Measurements from ENCODE around the gene SH3GL2.

The SH3GL2 gene

DNA sequence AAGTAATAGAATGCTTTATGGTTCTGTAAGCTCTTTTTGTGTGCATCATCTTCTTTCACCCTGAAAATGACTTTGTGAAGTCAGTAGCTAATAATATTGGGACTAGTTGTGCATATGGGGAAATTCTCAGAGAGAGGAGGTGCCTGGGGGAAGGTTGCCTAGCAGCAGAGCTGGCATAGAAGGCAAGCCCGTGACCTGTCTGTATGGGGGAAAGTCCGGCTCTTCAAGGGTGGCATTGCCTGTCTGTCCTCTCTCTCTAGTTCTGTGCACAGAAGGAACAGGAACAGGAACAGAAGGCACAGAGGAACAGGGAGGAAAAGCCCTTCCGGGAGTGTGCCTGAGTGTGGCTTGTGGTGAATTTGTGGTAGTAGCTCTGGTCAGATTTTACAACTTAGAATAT lies 33.1 kb downstream of the SH3GL2 start:
- no peak overlapping the region for H3K4me3 ChIP-seq (ENCODE audit: low read length)
- no peak overlapping the region for H3K27ac ChIP-seq (ENCODE audit: low read length)
- no peaks in the 10 kb centered on the region for H3K9me3 ChIP-seq (ENCODE audit: control insufficient read depth, low read depth, low read length)
- H3K27me3 ChIP-seq (ENCODE audit: control insufficient read depth, insufficient read depth, low read length): no peaks in the 10 kb centered on the region
- no peak overlapping the region for H3K9ac ChIP-seq (ENCODE audit: low read length)
- peaks cover 9% of the 10 kb centered on the region for H3K4me1 ChIP-seq (ENCODE audit: control insufficient read depth, low read depth, low read length)
- H3K36me3 ChIP-seq (ENCODE audit: control insufficient read depth, low read depth, low read length): no peaks in the 10 kb centered on the region

DNA sequence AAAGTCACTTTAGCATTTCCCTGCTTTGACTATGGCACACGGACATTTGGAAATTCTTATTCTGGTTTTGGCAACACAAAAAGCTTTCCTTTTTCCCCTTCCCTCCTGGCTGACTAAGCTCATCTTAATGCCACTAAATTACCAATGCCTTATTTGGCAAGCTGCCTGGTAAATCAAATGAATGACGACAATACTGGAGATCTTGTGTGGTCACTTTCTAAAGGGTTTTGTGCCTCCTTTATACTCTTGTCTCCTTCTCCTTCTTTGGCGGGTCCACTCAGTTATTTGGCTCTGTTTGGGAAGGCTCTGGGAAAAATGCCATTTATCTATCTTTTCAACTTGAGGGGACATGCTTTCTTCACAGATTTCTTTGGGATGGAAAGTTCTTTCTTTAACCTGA lies 34.9 kb downstream of the SH3GL2 start:
- H3K4me1 ChIP-seq (ENCODE audit: control insufficient read depth, low read depth, low read length): peaks cover 9% of the 10 kb centered on the region
- H3K9ac ChIP-seq (ENCODE audit: low read length): no peak overlapping the region
- H3K36me3 ChIP-seq (ENCODE audit: control insufficient read depth, low read depth, low read length): no peaks in the 10 kb centered on the region
- no peaks in the 10 kb centered on the region for H3K9me3 ChIP-seq (ENCODE audit: control insufficient read depth, low read depth, low read length)
- no peaks in the 10 kb centered on the region for H3K27me3 ChIP-seq (ENCODE audit: control insufficient read depth, insufficient read depth, low read length)
- no peak overlapping the region for H3K27ac ChIP-seq (ENCODE audit: low read length)
- no peak overlapping the region for H3K4me3 ChIP-seq (ENCODE audit: low read length)

- H3K27me3 ChIP-seq (ENCODE audit: control insufficient read depth, insufficient read depth, low read length): no peaks in the 10 kb centered on the region
- peaks cover 9% of the 10 kb centered on the region for H3K4me1 ChIP-seq (ENCODE audit: control insufficient read depth, low read depth, low read length)
- H3K9me3 ChIP-seq (ENCODE audit: control insufficient read depth, low read depth, low read length): no peaks in the 10 kb centered on the region
- no peak overlapping the region for H3K9ac ChIP-seq (ENCODE audit: low read length)
- H3K27ac ChIP-seq (ENCODE audit: low read length): no peak overlapping the region
- H3K4me3 ChIP-seq (ENCODE audit: low read length): no peak overlapping the region
- no peaks in the 10 kb centered on the region for H3K36me3 ChIP-seq (ENCODE audit: control insufficient read depth, low read depth, low read length)
These were observed 35.4 kb downstream of the SH3GL2 start for GRCh38 chr9:17614250-17614649.

DNA sequence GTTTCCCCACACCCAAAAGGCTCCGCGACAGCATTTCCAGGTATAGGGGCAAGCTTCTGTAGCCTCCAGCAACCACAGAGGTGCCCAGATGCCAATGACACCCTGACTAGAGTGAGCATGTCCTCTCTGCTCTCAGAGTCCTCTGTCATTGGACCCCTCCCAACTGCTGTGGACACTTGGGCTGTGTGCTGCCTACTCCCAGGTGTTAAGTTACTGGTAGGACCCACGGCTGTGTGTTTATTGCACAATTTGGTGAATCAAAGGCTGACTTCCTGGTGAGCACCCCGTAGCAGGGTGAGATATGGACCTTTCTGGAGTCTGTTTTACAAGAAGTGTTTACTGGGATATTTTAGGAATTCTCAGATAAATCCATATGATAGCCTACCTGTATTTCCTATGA lies 36.0 kb downstream of the SH3GL2 start:
- peaks cover 9% of the 10 kb centered on the region for H3K4me1 ChIP-seq (ENCODE audit: control insufficient read depth, low read depth, low read length)

GRCh38 chr9:17622141-17622540 lies 43.3 kb downstream of the SH3GL2 start:
- H3K36me3 ChIP-seq (ENCODE audit: control insufficient read depth, low read depth, low read length): no peaks in the 10 kb centered on the region
- H3K9ac ChIP-seq (ENCODE audit: low read length): no peak overlapping the region
- H3K27ac ChIP-seq (ENCODE audit: low read length): no peak overlapping the region
- H3K27me3 ChIP-seq (ENCODE audit: control insufficient read depth, insufficient read depth, low read length): no peaks in the 10 kb centered on the region
- no peaks in the 10 kb centered on the region for H3K9me3 ChIP-seq (ENCODE audit: control insufficient read depth, low read depth, low read length)
- no peaks in the 10 kb centered on the region for H3K4me1 ChIP-seq (ENCODE audit: control insufficient read depth, low read depth, low read length)
- no peak overlapping the region for H3K4me3 ChIP-seq (ENCODE audit: low read length)

More for the DNA sequence above, 36.0 kb downstream of the SH3GL2 start:
- no peaks in the 10 kb centered on the region for H3K27me3 ChIP-seq (ENCODE audit: control insufficient read depth, insufficient read depth, low read length)
- no peaks in the 10 kb centered on the region for H3K9me3 ChIP-seq (ENCODE audit: control insufficient read depth, low read depth, low read length)
- H3K36me3 ChIP-seq (ENCODE audit: control insufficient read depth, low read depth, low read length): no peaks in the 10 kb centered on the region
- no peak overlapping the region for H3K9ac ChIP-seq (ENCODE audit: low read length)
- H3K4me3 ChIP-seq (ENCODE audit: low read length): no peak overlapping the region
- H3K27ac ChIP-seq (ENCODE audit: low read length): no peak overlapping the region

DNA sequence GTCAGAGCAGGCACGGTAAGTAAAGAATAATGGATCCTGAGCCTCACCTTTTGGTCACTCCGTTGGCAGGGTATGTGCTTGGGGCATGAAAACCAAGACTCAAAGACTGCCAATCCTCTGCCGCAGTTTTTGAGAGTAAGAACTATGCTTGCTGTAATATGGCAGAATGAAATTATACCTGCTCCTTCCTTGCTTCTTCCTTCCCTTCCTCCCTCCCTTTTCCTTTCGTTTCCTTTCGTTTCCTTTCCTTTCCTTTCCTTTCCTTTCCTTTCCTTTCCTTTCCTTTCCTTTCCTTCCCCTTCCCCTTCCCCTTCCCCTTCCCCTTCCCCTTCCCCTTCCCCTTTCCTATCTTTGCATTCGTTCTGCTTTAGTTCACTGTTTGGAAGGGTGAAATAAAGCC lies 43.9 kb downstream of the SH3GL2 start:
- Histone ChIP-seq H3K9me3 (ENCODE audit: control insufficient read depth, low read depth, low read length) (no peaks in the 10 kb centered on the region), H3K9ac (ENCODE audit: low read length) (no peak overlapping the region), H3K27me3 (ENCODE audit: control insufficient read depth, insufficient read depth, low read length) (no peaks in the 10 kb centered on the region), H3K4me3 (ENCODE audit: low read length) (no peak overlapping the region), H3K36me3 (ENCODE audit: control insufficient read depth, low read depth, low read length) (no peaks in the 10 kb centered on the region), H3K4me1 (ENCODE audit: control insufficient read depth, low read depth, low read length) (no peaks in the 10 kb centered on the region), H3K27ac (ENCODE audit: low read length) (no peak overlapping the region)

DNA sequence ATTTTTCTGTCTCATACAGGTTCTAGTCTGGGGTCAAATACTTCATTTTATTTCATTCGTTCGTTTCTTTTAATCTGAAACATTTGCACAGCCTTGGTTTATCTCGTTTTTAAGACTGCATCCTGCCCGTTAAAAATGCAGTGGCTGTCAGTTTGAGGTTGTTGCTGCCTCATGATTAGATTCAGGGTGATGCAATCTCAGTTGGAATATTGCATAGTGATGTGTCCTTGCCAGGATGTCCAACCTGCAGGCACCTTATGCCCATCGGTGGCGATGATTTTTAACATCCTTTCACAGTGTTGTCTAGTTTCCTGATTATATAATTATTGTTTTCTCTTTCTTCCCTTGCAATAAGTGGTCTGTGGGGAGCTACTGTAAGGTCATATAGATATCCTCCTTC lies 45.1 kb downstream of the SH3GL2 start:
- Histone ChIP-seq H3K27ac (ENCODE audit: low read length) (no peak overlapping the region), H3K36me3 (ENCODE audit: control insufficient read depth, low read depth, low read length) (no peaks in the 10 kb centered on the region), H3K4me3 (ENCODE audit: low read length) (no peak overlapping the region), H3K9ac (ENCODE audit: low read length) (no peak overlapping the region), H3K9me3 (ENCODE audit: control insufficient read depth, low read depth, low read length) (no peaks in the 10 kb centered on the region), H3K4me1 (ENCODE audit: control insufficient read depth, low read depth, low read length) (no peaks in the 10 kb centered on the region), H3K27me3 (ENCODE audit: control insufficient read depth, insufficient read depth, low read length) (no peaks in the 10 kb centered on the region)

GRCh38 chr9:17624571-17624970 lies 45.7 kb downstream of the SH3GL2 start:
- Histone ChIP-seq H3K9me3 (ENCODE audit: control insufficient read depth, low read depth, low read length) (no peaks in the 10 kb centered on the region), H3K27me3 (ENCODE audit: control insufficient read depth, insufficient read depth, low read length) (no peaks in the 10 kb centered on the region), H3K4me1 (ENCODE audit: control insufficient read depth, low read depth, low read length) (no peaks in the 10 kb centered on the region), H3K36me3 (ENCODE audit: control insufficient read depth, low read depth, low read length) (no peaks in the 10 kb centered on the region), H3K9ac (ENCODE audit: low read length) (no peak overlapping the region), H3K4me3 (ENCODE audit: low read length) (no peak overlapping the region), H3K27ac (ENCODE audit: low read length) (no peak overlapping the region)

- Histone ChIP-seq H3K9me3 (ENCODE audit: control insufficient read depth, low read depth, low read length) (no peaks in the 10 kb centered on the region), H3K4me3 (ENCODE audit: low read length) (no peak overlapping the region), H3K9ac (ENCODE audit: low read length) (no peak overlapping the region), H3K27me3 (ENCODE audit: control insufficient read depth, insufficient read depth, low read length) (no peaks in the 10 kb centered on the region), H3K27ac (ENCODE audit: low read length) (no peak overlapping the region), H3K36me3 (ENCODE audit: control insufficient read depth, low read depth, low read length) (no peaks in the 10 kb centered on the region), H3K4me1 (ENCODE audit: control insufficient read depth, low read depth, low read length) (no peaks in the 10 kb centered on the region)
These were observed 47.0 kb downstream of the SH3GL2 start for GRCh38 chr9:17625644-17626388.

DNA sequence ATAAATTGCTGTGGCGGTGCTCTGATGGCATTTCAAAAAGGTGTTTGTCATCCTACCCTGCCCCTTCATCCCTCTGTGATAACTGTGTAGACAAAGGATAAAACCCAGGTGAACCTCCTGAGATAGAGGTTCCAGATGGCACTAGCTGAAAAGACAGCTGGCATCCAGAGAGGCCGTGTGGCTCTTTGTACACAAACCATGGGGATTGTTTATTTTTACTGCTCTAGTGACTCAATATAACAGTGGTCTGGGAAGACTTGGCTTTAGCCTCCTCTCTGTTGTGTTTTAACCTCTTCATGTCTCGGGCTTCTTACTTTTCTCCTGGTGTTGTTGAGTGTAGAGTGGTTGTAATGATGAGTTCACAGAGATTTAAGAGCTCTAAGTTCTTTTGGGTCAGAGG lies 48.8 kb downstream of the SH3GL2 start:
- H3K4me1 ChIP-seq (ENCODE audit: control insufficient read depth, low read depth, low read length): no peaks in the 10 kb centered on the region
- no peak overlapping the region for H3K27ac ChIP-seq (ENCODE audit: low read length)
- H3K36me3 ChIP-seq (ENCODE audit: control insufficient read depth, low read depth, low read length): no peaks in the 10 kb centered on the region
- H3K27me3 ChIP-seq (ENCODE audit: control insufficient read depth, insufficient read depth, low read length): no peaks in the 10 kb centered on the region
- H3K9ac ChIP-seq (ENCODE audit: low read length): no peak overlapping the region
- H3K4me3 ChIP-seq (ENCODE audit: low read length): no peak overlapping the region
- no peaks in the 10 kb centered on the region for H3K9me3 ChIP-seq (ENCODE audit: control insufficient read depth, low read depth, low read length)

GRCh38 chr9:17628624-17629023 lies 49.8 kb downstream of the SH3GL2 start:
- no peaks in the 10 kb centered on the region for H3K9me3 ChIP-seq (ENCODE audit: control insufficient read depth, low read depth, low read length)
- H3K9ac ChIP-seq (ENCODE audit: low read length): no peak overlapping the region
- H3K4me3 ChIP-seq (ENCODE audit: low read length): no peak overlapping the region
- H3K27ac ChIP-seq (ENCODE audit: low read length): no peak overlapping the region
- H3K27me3 ChIP-seq (ENCODE audit: control insufficient read depth, insufficient read depth, low read length): no peaks in the 10 kb centered on the region
- H3K36me3 ChIP-seq (ENCODE audit: control insufficient read depth, low read depth, low read length): no peaks in the 10 kb centered on the region
- no peaks in the 10 kb centered on the region for H3K4me1 ChIP-seq (ENCODE audit: control insufficient read depth, low read depth, low read length)

- H3K27me3 ChIP-seq (ENCODE audit: control insufficient read depth, insufficient read depth, low read length): no peaks in the 10 kb centered on the region
- H3K9me3 ChIP-seq (ENCODE audit: control insufficient read depth, low read depth, low read length): no peaks in the 10 kb centered on the region
- no peak overlapping the region for H3K9ac ChIP-seq (ENCODE audit: low read length)
- no peak overlapping the region for H3K4me3 ChIP-seq (ENCODE audit: low read length)
- no peaks in the 10 kb centered on the region for H3K4me1 ChIP-seq (ENCODE audit: control insufficient read depth, low read depth, low read length)
- H3K27ac ChIP-seq (ENCODE audit: low read length): no peak overlapping the region
- H3K36me3 ChIP-seq (ENCODE audit: control insufficient read depth, low read depth, low read length): no peaks in the 10 kb centered on the region
These were observed 51.7 kb downstream of the SH3GL2 start for GRCh38 chr9:17630531-17630949.
